Measurements from ENCODE around the gene MDFIC2.

The MDFIC2 gene

DNA sequence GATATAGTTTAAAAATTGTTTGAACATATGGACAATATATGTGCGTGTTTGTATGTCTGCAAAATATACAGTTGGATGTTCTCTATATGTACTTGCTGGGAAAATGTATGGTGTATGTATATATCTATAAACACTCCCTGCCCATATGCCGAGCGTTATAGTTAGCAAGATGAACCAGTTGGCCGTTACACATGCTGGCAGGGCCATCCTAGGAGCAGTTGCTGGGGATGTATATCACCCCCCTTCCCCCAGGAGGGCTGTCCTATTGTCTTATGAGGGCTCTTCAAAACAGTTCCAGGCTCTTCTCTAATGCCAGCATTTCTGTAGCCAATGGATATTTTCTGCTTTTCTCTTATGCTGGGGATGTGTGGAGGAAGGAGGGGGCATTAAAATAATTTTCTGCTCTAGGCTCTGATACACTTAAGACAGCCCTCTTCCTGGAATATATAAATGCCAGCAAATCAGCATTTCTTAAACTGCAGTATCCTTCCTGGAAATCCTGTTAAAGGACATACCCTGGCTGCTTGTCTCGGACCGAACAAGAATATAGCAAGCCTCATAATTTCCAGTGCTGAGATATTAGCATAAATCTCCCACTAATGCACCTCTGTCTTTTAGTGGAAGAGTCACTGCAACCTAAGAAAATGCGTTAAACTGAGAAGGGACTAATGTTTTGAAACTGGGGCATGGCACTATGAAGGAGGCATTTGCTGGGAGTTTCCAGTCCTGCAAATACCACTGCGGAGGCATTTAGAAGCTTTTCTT is 134.4 kb downstream of the MDFIC2 start:
- DNase-seq = no peak

DNA sequence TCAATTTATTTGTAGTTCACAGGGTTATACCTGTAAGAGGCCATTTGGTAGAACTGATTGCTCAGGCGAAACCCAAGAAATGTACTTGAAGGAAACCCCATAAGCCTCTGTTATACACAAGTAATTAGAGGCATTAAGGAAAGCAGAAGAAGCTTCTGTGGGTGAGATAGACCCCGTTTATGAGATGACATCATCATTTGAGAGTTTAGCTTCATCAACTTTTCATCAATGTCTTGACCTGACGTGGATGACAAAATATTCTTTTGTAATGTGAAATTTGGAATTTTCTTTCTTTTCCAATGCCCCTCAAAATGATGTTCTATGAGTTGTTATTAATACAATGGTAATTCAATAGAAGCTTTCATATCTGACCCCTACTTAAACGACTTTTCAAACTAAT is 136.2 kb downstream of the MDFIC2 start:
- no peak for DNase-seq

DNA sequence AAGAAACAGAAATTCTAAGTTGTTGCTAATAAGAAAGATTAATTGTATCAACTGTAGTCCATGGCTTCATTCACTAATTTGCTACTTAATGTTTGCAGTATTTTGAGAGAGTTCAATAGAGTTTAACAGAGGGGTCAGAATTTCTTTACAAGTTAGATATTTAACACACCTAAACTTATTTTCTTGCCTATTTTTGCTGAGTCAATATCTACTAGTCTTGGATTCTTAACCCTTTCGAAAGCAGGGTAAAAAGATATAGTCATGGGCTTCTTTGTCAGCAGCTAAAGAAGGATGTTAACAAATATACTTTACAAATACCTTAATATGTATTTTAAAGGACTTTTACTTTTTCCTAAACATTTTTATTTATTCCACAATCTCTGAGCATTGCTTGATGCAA is 155.6 kb downstream of the MDFIC2 start:
- no peak for DNase-seq

DNA sequence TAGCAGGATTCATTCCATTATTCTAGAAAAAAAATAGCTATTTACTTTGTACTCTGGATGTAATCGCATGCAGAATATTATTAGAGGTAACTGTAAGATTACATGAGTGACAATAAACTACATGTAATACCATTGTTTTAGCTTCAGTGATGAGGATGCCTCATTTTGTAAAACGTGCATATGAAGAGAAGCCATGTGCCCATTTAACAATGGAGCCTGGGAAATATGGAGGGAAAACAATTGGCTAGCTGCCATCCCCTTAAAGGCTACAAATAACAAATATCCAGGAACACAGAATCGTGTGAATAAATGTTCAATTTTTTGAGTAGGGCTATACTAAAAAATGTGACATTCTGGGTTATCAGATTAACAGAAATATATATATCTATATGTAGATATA is 161.8 kb downstream of the MDFIC2 start:
- no peak for DNase-seq

DNA sequence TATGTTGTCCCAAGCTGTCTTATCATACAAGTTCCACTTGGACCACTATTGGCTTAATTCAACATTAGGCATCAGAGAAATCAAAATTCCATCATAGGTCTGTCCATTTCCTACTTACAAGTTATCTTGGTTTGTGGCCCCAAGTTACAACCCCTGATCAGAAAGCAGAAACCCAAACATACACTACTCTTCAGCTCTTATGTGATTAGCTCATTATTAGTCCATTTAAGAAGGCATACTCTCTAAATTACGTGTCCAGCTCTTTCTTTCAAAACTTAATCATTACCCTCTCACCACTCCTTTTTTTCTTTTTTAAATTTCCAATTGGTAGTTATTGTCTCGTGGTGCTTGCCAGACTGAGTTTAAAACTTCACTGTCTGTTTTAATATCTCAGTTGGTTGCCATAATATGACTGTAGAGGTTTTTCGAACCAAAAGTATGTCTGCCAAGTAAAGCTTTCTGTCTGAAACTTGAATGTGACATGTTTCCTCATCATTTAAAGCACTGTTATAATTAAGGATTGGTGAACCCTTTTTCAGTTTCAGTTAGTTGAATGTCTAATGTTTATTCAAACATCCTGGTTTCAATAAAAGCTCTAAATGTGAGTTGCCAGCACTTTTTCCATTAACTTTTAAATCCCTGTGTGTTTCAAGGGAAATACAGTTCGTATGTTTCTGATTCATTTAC is 162.6 kb downstream of the MDFIC2 start:
- DNase-seq = no peak
